Kidney epithelial cell (primary cell): ENCODE results near the gene MOK. TPM values are rescaled to one million over a fixed set of nuclear protein-coding genes. Genes with fewer than 3 reads are reported as not detected.

Experiments
- DNase-seq: peaks from one replicate; pipeline ENCODE4 v3.0.0-alpha.2; 2010; ENCODE audit warnings: low read depth
- H3K27me3 ChIP-seq: 2 replicates; pipeline ENCODE4 v1.6.0; 2011; ENCODE audit warnings: low read length; ENCODE audit not compliant: control insufficient read depth, insufficient read depth
- H3K36me3 ChIP-seq: 2 replicates; pipeline ENCODE4 v1.5.1; 2011; ENCODE audit warnings: low read length; ENCODE audit not compliant: control insufficient read depth, insufficient read depth
- H3K4me3 ChIP-seq: 2 replicates; pipeline ENCODE4 v1.5.1; 2011; ENCODE audit warnings: low read depth, mild to moderate bottlenecking, control low read depth, low read length
- CTCF ChIP-seq: IDR thresholded peaks from 2 replicates; pipeline ENCODE4 v1.5.1; 2011; ENCODE audit warnings: mild to moderate bottlenecking, moderate library complexity, low read length, control low read depth, inconsistent platforms; ENCODE audit not compliant: insufficient read depth, poor library complexity, severe bottlenecking
- total RNA-seq: library from RNA; depleted of rRNA; stranded (reverse); fragments of >200 nt; gene quantifications from 2 replicates; pipeline ENCODE4 v1.2.3, GENCODE V29; 2015

Gene MOK
- total RNA-seq, 1 donor from 2014 or later, result 5.1 TPM

DNA sequence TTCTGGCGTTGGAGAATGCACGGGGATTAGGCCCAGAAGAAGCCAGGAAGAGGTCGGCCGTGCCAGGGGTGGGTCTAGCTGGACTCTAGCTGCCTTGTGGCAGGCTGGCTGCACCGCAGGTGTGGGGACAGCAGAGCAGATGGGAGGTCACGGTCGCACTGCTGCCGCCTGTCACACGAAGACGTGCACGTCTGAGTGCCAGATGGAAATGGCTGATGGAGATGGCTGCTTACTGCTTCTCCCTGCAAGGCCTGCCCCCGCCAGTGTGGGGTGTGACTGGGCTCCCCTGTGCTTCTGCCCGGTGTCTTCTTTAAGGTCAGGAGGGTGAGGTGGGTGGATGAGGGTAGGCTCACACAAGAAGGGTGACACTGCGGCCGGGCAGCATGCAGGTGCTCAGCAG is 79.0 kb downstream of the MOK start:
- no peak for TF ChIP-seq CTCF
- Histone ChIP-seq H3K4me3 (no peak overlapping the region), H3K36me3 (no peaks in the 10 kb centered on the region)

DNA sequence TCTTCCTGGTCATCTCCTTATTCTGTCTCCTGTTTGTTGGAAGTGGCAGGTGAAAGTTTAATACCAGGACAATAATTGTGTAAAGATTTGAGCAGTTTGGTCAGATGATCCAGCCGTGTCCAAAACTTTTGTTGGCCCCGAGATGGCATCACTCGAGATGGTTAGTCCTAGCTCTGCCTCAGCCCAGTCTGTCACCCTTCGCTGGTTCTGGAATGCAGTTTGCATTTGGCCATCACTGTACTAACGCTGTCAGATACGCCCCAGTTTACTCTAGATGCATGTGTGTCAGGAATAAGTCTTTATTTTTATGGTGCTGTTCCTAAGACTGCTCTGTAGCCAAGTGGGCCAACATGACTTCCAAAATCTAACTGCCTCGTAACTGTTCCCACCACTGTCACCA is 79.6 kb downstream of the MOK start:
- Histone ChIP-seq H3K27me3 (no peaks in the 10 kb centered on the region), H3K36me3 (no peaks in the 10 kb centered on the region), H3K4me3 (no peak overlapping the region)
- DNase-seq, result no peak
- no peak for TF ChIP-seq CTCF

More for the DNA sequence above, 79.0 kb downstream of the MOK start:
- no peak for DNase-seq
- H3K27me3 ChIP-seq, result no peaks in the 10 kb centered on the region

DNA sequence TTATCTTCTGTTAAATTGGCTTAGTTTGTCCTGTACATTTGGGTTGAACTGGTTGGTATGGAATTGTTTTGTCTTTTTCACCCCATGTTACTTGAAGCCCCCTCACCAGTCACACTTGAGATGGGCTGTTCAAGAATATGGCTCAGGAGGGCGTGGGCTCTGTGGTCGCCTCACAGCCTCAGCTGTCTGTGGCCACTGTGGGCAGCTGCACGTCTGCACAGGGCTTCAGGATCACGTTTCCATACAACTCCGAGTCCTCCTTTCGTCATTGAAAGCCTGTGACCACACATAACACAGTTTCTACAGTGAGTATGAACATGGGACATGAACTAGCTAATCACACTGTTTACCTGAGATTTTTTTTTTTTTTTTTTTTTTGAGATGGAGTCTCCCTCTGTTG is 81.3 kb downstream of the MOK start:
- Histone ChIP-seq H3K27me3 (no peaks in the 10 kb centered on the region), H3K4me3 (no peak overlapping the region), H3K36me3 (no peaks in the 10 kb centered on the region)
- DNase-seq, result no peak
- no peak for TF ChIP-seq CTCF

- Histone ChIP-seq H3K4me3 (no peak overlapping the region), H3K36me3 (no peaks in the 10 kb centered on the region), H3K27me3 (no peaks in the 10 kb centered on the region)
- no peak for TF ChIP-seq CTCF
- no peak for DNase-seq
These were observed 82.2 kb downstream of the MOK start for GRCh38 chr14:102222751-102223150.

DNA sequence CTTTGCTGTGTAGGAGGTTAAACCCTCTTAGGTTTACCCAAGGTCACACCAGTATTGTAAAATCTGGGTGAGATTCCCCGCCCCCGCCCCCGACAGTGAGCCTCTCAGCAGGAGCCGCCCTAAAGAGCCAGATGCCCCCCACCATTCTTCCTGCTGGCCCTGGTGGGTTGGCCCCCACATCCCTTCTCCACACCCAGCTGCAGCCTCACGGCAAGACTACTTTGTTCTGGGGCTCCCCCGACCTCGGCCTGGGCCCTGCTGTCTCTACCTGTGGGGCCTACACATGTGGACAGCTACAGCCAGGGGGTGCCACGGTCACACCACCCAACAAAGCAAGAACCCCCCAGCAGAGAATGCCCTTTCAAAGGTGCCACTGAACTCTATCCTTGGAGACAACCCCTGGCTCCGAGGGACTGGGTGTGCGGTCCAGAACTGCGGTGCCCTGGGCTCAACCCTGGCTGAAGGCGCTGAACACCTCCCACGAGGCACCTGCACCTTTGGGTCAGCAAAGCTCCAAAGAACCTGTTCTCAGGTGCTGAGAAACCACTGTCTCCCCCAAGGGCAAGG is 82.9 kb downstream of the MOK start:
- TF ChIP-seq CTCF, result no peak
- Histone ChIP-seq H3K36me3 (peaks cover 2% of the 10 kb centered on the region), H3K4me3 (no peak overlapping the region), H3K27me3 (no peaks in the 10 kb centered on the region)
- no peak for DNase-seq

GRCh38 chr14:102221026-102221425 is 83.9 kb downstream of the MOK start:
- Histone ChIP-seq H3K36me3 (peaks cover 2% of the 10 kb centered on the region), H3K27me3 (no peaks in the 10 kb centered on the region), H3K4me3 (no peak overlapping the region)
- DNase-seq, result no peak
- no peak for TF ChIP-seq CTCF
